Brain microvascular endothelial cell (primary cell): ENCODE results near the gene LZIC.

ENCODE experiments used
- DNase-seq: peaks from one replicate; pipeline ENCODE4 v3.0.0-alpha.2; 2020
- H3K27ac ChIP-seq: fragments of 250-450 bp; sonication (Bioruptor Pico); 2 replicates; pipeline ENCODE4 v1.5.1; 2020; ENCODE audit warnings: mild to moderate bottlenecking, moderate library complexity
- H3K27me3 ChIP-seq: fragments of 250-450 bp; sonication (Bioruptor Pico); replicated peaks from 2 replicates; pipeline ENCODE4 v1.5.1; 2020; ENCODE audit warnings: mild to moderate bottlenecking
- H3K36me3 ChIP-seq: fragments of 250-450 bp; sonication (Bioruptor Pico); replicated peaks from 2 replicates; pipeline ENCODE4 v1.5.1; 2020; ENCODE audit warnings: mild to moderate bottlenecking
- H3K4me3 ChIP-seq: 2 replicates; pipeline ENCODE4 v1.5.1; 2011; ENCODE audit warnings: low read depth, mild to moderate bottlenecking, control low read depth, low read length, moderate library complexity
- CTCF ChIP-seq: IDR thresholded peaks from 2 replicates; pipeline ENCODE4 v1.5.1; 2011; ENCODE audit warnings: low read depth, mild to moderate bottlenecking, moderate library complexity, low read length, control low read depth, inconsistent platforms; ENCODE audit errors: missing control alignments
- in situ Hi-C: cut with HindIII; loops from 2 replicates; pipeline ENCODE4 v1.10.0; 2017; ENCODE audit warnings: low sequenced_read_pairs, low pct_ligation_motif_present

LZIC gene

DNA sequence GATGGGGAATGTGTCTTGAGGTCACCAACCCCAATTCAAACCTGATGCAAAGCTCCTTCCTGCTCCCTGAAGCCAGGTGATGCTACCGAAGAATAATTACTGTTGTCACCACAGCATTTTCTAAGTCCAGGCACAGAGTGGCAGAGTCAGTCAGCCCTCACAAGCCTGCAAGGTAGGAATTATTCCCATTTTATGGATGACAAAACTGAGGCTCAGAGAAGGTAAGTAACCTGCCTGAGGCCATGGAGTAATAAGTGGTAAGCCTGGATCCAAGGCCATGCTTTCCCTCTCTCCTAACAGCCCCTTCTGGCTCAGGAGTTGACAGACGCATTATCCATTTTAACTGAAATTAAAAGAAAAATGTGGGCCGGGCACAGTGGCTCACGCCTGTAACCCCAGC, 56.1 kb downstream of the LZIC start:
- no peak for DNase-seq
- Histone ChIP-seq H3K27ac (no peak overlapping the region), H3K27me3 (no peaks in the 10 kb centered on the region), H3K4me3 (no peak overlapping the region), H3K36me3 (no peaks in the 10 kb centered on the region)
- in situ Hi-C loops: no loop called here
- no peak for TF ChIP-seq CTCF

DNA sequence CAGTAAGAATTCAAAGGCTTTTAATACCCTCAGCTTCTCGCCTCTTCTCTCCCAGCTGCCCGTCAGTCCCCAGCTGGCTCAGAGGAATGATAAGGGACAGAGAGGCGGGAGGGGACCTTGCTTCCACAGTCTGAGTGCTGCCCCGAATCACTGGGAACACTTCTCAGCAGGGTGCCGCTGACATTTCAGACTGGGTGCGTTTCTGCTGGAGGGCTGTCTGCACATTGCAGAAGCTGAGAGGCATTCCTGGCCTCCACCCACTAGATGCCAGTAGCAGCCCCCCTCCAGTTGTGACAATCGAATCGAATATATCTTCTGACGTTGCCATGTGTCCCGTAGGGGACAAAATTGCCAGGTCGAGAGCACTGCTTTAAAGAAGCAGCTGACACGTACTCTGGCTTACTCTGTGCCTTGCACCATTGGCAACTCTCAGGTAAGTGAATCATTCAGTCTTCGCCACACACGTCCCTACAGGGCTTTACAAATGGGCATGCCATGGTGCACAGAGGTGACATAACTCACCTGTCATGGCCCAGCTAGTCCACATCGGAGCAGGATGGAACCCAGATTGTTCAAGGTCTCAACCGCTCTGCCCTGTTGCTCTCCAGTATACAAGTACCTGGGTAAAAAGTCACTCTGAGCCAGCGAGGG, 57.0 kb downstream of the LZIC start:
- DNase-seq: no peak
- Histone ChIP-seq H3K27ac (no peak overlapping the region), H3K27me3 (no peaks in the 10 kb centered on the region), H3K36me3 (no peaks in the 10 kb centered on the region), H3K4me3 (no peak overlapping the region)
- in situ Hi-C loops: no loop called here
- TF ChIP-seq CTCF: peak; percentile 19

DNA sequence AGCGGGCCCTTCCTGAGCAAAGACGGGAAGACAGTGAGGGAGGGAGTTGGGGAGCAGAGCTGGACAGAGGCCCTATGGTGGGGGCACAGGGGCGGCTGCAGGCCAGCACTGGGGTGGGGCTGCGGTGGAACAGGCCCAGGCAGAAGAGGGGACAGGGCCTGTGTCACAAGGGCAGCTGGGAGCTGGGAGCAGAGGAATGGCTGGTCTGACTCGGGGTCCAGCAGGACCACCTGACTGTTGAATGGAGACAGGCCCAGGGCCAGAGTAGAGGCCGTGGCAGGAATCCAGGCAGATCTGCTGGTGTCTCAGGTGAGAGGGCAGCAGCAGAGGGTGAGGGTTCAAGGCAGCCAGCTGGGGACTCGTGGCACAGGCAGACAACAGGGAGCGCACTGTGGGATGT, 58.4 kb downstream of the LZIC start:
- in situ Hi-C loops: no loop called here
- H3K27me3 ChIP-seq: no peaks in the 10 kb centered on the region
- no peak for DNase-seq
- no peaks in the 10 kb centered on the region for H3K36me3 ChIP-seq
- H3K4me3 ChIP-seq: no peak overlapping the region
- H3K27ac ChIP-seq: no peak overlapping the region
- TF ChIP-seq CTCF: no peak

DNA sequence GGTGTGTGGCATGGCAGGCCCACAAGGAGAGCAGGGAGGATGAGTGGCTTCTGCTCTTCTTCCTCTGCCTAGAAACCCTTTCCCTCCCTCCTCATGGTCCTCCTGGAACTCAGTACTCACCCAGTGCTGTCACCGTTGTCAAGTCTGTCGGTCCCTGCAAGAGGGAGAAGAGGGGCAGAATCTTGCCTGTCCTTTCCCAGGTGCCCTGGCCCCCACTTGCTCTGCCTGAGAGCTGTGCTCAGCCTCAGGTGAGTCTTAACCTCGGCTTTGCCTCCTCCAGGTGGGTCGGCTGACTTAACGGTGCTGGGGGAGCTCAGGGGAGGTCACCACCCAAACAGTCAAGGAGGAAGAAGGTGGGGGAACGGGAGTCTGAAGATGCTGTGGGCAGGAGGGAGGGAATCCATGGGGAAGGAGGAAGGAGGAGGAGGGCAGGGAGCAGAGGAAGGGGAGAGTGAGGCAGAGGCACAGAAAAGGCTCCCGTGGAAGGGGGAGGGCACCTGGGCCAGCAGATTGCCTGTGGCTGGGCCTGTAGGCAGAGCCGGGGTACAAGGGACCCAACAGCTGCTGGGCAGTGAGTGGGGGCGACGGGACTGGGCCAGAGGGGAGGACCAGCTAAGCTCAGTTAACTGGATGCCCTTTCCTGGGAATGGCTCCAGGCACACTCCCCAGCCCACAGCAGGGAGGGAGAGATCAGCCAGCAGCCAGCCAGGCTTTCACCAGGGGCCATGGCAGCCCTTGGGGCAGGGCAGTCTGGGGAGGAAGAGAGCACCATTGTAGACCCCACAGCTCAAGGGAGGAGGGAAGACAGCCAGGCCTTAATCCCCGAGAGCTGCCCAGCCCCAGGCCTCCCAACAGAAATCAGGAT, 59.4 kb downstream of the LZIC start:
- Histone ChIP-seq H3K4me3 (no peak overlapping the region), H3K27me3 (no peaks in the 10 kb centered on the region), H3K36me3 (no peaks in the 10 kb centered on the region), H3K27ac (no peak overlapping the region)
- in situ Hi-C loops: no loop called here
- no peak for TF ChIP-seq CTCF
- no peak for DNase-seq

- H3K27me3 ChIP-seq: no peaks in the 10 kb centered on the region
- H3K36me3 ChIP-seq: no peaks in the 10 kb centered on the region
- in situ Hi-C loops: no loop called here
- no peak for TF ChIP-seq CTCF
- H3K27ac ChIP-seq: no peak overlapping the region
- H3K4me3 ChIP-seq: no peak overlapping the region
- DNase-seq: no peak
Measured at GRCh38 chr1:9882945-9883303, 60.3 kb downstream of the LZIC start.
